GM12878 (cell line): ENCODE measurements around the gene NTM. TPM values are rescaled to one million over a fixed set of nuclear protein-coding genes. Genes with fewer than 3 reads are reported as not detected.

Experiments used
- ATAC-seq: fragments of 200-7000 bp; cut with Tn5 transposase; 3 replicates; pipeline ENCODE4 v1.9.1; 2020; ENCODE audit warnings: mild to moderate bottlenecking, moderate library complexity
- BruUV-seq: library from RNA; stranded (reverse); fragments of 400-500 nt; replicated peaks from 2 replicates; lab custom pipeline; 2021; lab: Mats Ljungman, UMichigan
- CTCF ChIA-PET: fragments of 300-600 bp; sonication (Branson Sonifier 250); formaldehyde crosslinking; extraction: SDS; loops from one replicate; lab custom pipeline; 2021; ENCODE audit warnings: inconsistent platforms; lab: Yijun Ruan, JAX
- POLR2A ChIA-PET: fragments of 350-600 bp; formaldehyde crosslinking; extraction: SDS; loops from one replicate; lab custom pipeline; 2021; ENCODE audit warnings: inconsistent platforms; lab: Charles Lee
- RAD21 ChIA-PET: fragments of 300-600 bp; sonication (Branson Sonifier 250); formaldehyde crosslinking; loops from one replicate; lab custom pipeline; 2023; ENCODE audit warnings: antibody characterized with exemption; ENCODE audit not compliant: unreplicated experiment; lab: Charles Lee
- SMC1A ChIA-PET: fragments of 300-600 bp; sonication (Branson Sonifier 250); formaldehyde crosslinking; loops from one replicate; lab custom pipeline; 2023; ENCODE audit not compliant: unreplicated experiment, uncharacterized antibody; lab: Charles Lee
- DNase-seq: peaks from one replicate; pipeline ENCODE4 v3.0.0-alpha.2; 2011; ENCODE audit warnings: low read depth, low spot score
- FAIRE-seq: peaks from 3 replicates; lab custom pipeline; 2011; peaks lifted over from hg19 to GRCh38; lab: Jason Lieb, UNC
- H2AFZ ChIP-seq: 2 replicates; pipeline ENCODE4 v1.6.0; 2011; ENCODE audit warnings: low read depth, low read length, control low read depth; ENCODE audit not compliant: control insufficient read depth
- H3K27ac ChIP-seq: 2 replicates; pipeline ENCODE4 v1.5.1; 2011; ENCODE audit warnings: control low read depth; ENCODE audit not compliant: control insufficient read depth, insufficient read depth
- H3K27me3 ChIP-seq, 2 experiments: replicated peaks in 1 of 2; 2 replicates each; pipeline versions ENCODE4 v1.6.0 to v1.6.1; 2011; ENCODE audit warnings: low read length in 1 of 2; ENCODE audit not compliant: control insufficient read depth in 2 of 2, insufficient read depth in 2 of 2
- H3K36me3 ChIP-seq, 2 experiments: 2 replicates each; pipeline ENCODE4 v1.5.1; 2011; ENCODE audit warnings: low read length in 1 of 2; ENCODE audit not compliant: control insufficient read depth in 2 of 2, insufficient read depth in 2 of 2
- H3K4me1 ChIP-seq: 2 replicates; pipeline ENCODE4 v1.6.1; 2011; ENCODE audit warnings: mild to moderate bottlenecking, low read length, moderate library complexity, mixed read lengths; ENCODE audit not compliant: control insufficient read depth, insufficient read depth
- H3K4me2 ChIP-seq: 2 replicates; pipeline ENCODE4 v1.6.0; 2011; ENCODE audit warnings: control low read depth; ENCODE audit not compliant: control insufficient read depth, insufficient read depth
- H3K4me3 ChIP-seq: fragments of 200-600 bp; sonication (generic); 2 replicates; pipeline ENCODE4 v1.5.1; 2016
- H3K79me2 ChIP-seq: 2 replicates; pipeline ENCODE4 v1.6.0; 2011; ENCODE audit warnings: low read length; ENCODE audit not compliant: control insufficient read depth, insufficient read depth
- H3K9ac ChIP-seq: 2 replicates; pipeline ENCODE4 v1.8.0; 2011; ENCODE audit warnings: low read length, control low read depth, mixed read lengths; ENCODE audit not compliant: control insufficient read depth, insufficient read depth
- H3K9me3 ChIP-seq: replicated peaks from 3 replicates; pipeline ENCODE4 v1.5.1; 2011; ENCODE audit warnings: mild to moderate bottlenecking, low read length; ENCODE audit not compliant: control insufficient read depth, insufficient read depth
- H4K20me1 ChIP-seq: 2 replicates; pipeline ENCODE4 v1.6.0; 2011; ENCODE audit not compliant: control insufficient read depth, insufficient read depth
- GATAD2B ChIP-seq: fragments of 450-650 bp; conservative IDR thresholded peaks from 2 replicates; pipeline ENCODE4 v1.6.1; 2017; ENCODE audit warnings: low read depth, mild to moderate bottlenecking, moderate library complexity
- IKZF1 ChIP-seq: fragments of 450-650 bp; conservative IDR thresholded peaks from 2 replicates; pipeline ENCODE4 v1.6.1; 2017; ENCODE audit warnings: antibody characterized with exemption, mild to moderate bottlenecking
- NRF1 ChIP-seq: conservative IDR thresholded peaks from 2 replicates; pipeline ENCODE4 v1.6.1; 2011; ENCODE audit warnings: mild to moderate bottlenecking, low read depth, low read length, improper control_type of control experiment
- SRF ChIP-seq, 2 experiments: IDR thresholded peaks; 2 replicates each; pipeline ENCODE4 v1.6.1; 2011; ENCODE audit warnings: low read depth in 2 of 2, low read length in 2 of 2, mild to moderate bottlenecking in 1 of 2, moderate library complexity in 1 of 2
- STAT1 ChIP-seq: fragments of 450-650 bp; conservative IDR thresholded peaks from 2 replicates; pipeline ENCODE4 v1.6.1; 2014; ENCODE audit warnings: antibody characterized with exemption, mild to moderate bottlenecking
- TCF7 ChIP-seq: IDR thresholded peaks from 2 replicates; pipeline ENCODE4 v1.6.1; 2014; ENCODE audit warnings: antibody characterized with exemption, borderline replicate concordance
- ZNF217 ChIP-seq: fragments of 450-650 bp; IDR thresholded peaks from 2 replicates; pipeline ENCODE4 v1.6.1; 2017; ENCODE audit warnings: antibody characterized with exemption, mild to moderate bottlenecking
- WGBS: methylation state at CpG from one replicate; pipeline ENCODE4 v1.1.6; 2016; ENCODE audit warnings: low lambda C conversion rate; ENCODE audit not compliant: insufficient replicate concordance, insufficient coverage; ENCODE audit errors: missing lambda C conversion rate; 5-methylcytosine and 5-hydroxymethylcytosine counted together
- in situ Hi-C: fragments of 300-500 bp; cut with MboI; formaldehyde crosslinking; loops from 9 replicates; pipeline ENCODE4 v1.14.3; 2018; ENCODE audit warnings: mixed read lengths
- intact Hi-C: fragments of 100-400 bp; cut with micrococcal nuclease; formaldehyde crosslinking; loops from one replicate; pipeline ENCODE4 v1.14.2; 2022; ENCODE audit not compliant: unreplicated experiment
- polyA plus RNA-seq, 11 experiments: library from polyadenylated mRNA; depleted of rRNA in 4 of 11; unstranded in 6 of 11; stranded (reverse) in 5 of 11; fragments of >200 nt; fragmentation: Nextera tagmentation in 4 of 11; fragmentation: Illumina TruSeq in 1 of 11; extraction: Ambion mirVana in 4 of 11; extraction: Trizol in 1 of 11; gene quantifications; 1 replicate in 1 of 11; 2 replicates in 10 of 11; pipeline versions ENCODE4 v1.2.1 to v1.2.3, GENCODE V29; 2011 to 2016; ENCODE audit warnings: inconsistent platforms in 2 of 11, missing spikeins in 2 of 11, low read depth in 1 of 11
- total RNA-seq, 4 experiments: library from RNA; depleted of rRNA in 3 of 4; stranded (reverse); fragments of >200 nt in 3 of 4; fragmentation: Illumina TruSeq in 1 of 4; extraction: Trizol in 1 of 4; gene quantifications; 2 replicates each; pipeline versions ENCODE4 v1.2.1 to v1.2.3, GENCODE V29; 2013 to 2021
- TF ChIP-seq, protein P1 (sequence below): IDR thresholded peaks from 2 replicates; pipeline ENCODE4 v1.6.1; 2012; ENCODE audit warnings: low read depth, low read length, improper control_type of control experiment
- TF ChIP-seq, protein P2 (sequence below): fragments of 450-650 bp; IDR thresholded peaks from 2 replicates; pipeline ENCODE4 v1.6.1; 2017; ENCODE audit warnings: low read depth, mild to moderate bottlenecking, moderate library complexity
- TF ChIP-seq, protein P3 (sequence below): fragments of 450-650 bp; formaldehyde crosslinking; IDR thresholded peaks from 2 replicates; pipeline ENCODE4 v1.5.0; 2022; ENCODE audit warnings: mild to moderate bottlenecking, missing genetic modification characterization

The NTM gene
- total and polyA plus RNA-seq, 10 of the 15 experiments (the other 5 are each of a cell fraction or from before 2014, with no cell fraction given), result not detected

DNA sequence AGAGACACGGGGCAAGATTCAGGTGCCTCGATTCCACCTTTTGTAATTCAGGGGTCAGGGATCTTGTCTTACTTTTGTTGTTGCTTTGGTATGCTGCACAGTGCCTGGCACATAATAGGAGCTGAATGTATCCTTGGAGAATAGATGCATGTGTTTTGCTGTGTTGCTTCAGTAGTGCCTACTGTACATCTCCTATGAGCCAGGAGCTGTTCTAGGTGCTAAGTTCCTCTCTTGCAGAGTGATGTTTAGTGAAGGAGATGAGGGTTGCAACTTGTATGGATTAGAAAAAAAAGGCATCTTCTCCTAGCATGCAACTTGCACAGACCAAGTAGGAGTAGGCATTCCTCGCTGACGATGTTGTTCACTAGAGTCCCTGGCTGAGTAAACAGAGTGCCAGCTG lies 555.4 kb downstream of the NTM start:
- Histone ChIP-seq H3K4me1 (peaks cover 10% of the 10 kb centered on the region; the same call in 1 of the 2 replicates), H3K36me3 (no peaks in the 10 kb centered on the region), H3K79me2 (no peaks in the 10 kb centered on the region), H3K27me3 (no peaks in the 10 kb centered on the region; a peak in 2 of 4 replicates), H3K27ac (no peak overlapping the region), H2AFZ (no peak overlapping the region), H3K9ac (no peak overlapping the region), H3K4me3 (no peak overlapping the region), H3K9me3 (no peaks in the 10 kb centered on the region), H3K4me2 (no peak overlapping the region), H4K20me1 (no peaks in the 10 kb centered on the region)
- intact Hi-C loops (no loop called here), in situ Hi-C loops (no loop called here)
- FAIRE-seq, result no peak
- ChIA-PET SMC1A (interaction anchor here (0.7 kb wide), 1 partner anchor 8 kb away, joined by 3 read pairs; no protein-coding TSS in a partner anchor), RAD21 (no interaction called here), CTCF (interaction anchor here (1.9 to 2.9 kb wide), 2 partner anchors 25 to 57 kb away, joined by 4 to 12 read pairs; no protein-coding TSS in a partner anchor), POLR2A (no interaction called here)
- no TSS peak for BruUV-seq
- DNase-seq, result no peak
- no peak for ATAC-seq
- TF ChIP-seq ZNF217 (no peak), STAT1 (no peak), SRF (IDR thresholded peaks at IDR 0.05; ENCODE audit: low read depth in 2 of 2, low read length in 2 of 2) (no peak), TCF7 (no peak), IKZF1 (no peak), NRF1 (no peak), GATAD2B (no peak)
- TF ChIP-seq, protein P1, sequence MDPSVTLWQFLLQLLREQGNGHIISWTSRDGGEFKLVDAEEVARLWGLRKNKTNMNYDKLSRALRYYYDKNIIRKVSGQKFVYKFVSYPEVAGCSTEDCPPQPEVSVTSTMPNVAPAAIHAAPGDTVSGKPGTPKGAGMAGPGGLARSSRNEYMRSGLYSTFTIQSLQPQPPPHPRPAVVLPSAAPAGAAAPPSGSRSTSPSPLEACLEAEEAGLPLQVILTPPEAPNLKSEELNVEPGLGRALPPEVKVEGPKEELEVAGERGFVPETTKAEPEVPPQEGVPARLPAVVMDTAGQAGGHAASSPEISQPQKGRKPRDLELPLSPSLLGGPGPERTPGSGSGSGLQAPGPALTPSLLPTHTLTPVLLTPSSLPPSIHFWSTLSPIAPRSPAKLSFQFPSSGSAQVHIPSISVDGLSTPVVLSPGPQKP, result no peak
- TF ChIP-seq, protein P2, sequence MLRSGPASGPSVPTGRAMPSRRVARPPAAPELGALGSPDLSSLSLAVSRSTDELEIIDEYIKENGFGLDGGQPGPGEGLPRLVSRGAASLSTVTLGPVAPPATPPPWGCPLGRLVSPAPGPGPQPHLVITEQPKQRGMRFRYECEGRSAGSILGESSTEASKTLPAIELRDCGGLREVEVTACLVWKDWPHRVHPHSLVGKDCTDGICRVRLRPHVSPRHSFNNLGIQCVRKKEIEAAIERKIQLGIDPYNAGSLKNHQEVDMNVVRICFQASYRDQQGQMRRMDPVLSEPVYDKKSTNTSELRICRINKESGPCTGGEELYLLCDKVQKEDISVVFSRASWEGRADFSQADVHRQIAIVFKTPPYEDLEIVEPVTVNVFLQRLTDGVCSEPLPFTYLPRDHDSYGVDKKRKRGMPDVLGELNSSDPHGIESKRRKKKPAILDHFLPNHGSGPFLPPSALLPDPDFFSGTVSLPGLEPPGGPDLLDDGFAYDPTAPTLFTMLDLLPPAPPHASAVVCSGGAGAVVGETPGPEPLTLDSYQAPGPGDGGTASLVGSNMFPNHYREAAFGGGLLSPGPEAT, result no peak
- TF ChIP-seq, protein P3, sequence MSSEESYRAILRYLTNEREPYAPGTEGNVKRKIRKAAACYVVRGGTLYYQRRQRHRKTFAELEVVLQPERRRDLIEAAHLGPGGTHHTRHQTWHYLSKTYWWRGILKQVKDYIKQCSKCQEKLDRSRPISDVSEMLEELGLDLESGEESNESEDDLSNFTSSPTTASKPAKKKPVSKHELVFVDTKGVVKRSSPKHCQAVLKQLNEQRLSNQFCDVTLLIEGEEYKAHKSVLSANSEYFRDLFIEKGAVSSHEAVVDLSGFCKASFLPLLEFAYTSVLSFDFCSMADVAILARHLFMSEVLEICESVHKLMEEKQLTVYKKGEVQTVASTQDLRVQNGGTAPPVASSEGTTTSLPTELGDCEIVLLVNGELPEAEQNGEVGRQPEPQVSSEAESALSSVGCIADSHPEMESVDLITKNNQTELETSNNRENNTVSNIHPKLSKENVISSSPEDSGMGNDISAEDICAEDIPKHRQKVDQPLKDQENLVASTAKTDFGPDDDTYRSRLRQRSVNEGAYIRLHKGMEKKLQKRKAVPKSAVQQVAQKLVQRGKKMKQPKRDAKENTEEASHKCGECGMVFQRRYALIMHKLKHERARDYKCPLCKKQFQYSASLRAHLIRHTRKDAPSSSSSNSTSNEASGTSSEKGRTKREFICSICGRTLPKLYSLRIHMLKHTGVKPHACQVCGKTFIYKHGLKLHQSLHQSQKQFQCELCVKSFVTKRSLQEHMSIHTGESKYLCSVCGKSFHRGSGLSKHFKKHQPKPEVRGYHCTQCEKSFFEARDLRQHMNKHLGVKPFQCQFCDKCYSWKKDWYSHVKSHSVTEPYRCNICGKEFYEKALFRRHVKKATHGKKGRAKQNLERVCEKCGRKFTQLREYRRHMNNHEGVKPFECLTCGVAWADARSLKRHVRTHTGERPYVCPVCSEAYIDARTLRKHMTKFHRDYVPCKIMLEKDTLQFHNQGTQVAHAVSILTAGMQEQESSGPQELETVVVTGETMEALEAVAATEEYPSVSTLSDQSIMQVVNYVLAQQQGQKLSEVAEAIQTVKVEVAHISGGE (CRISPR knock-in tag), result no peak
- WGBS, result 11% methylated on average over 4 of the region's 4 CpGs
